RWPE1 (cell line): ENCODE results near the gene FRMD3.

ENCODE experiments used
- CTCF ChIA-PET: fragments of 350-600 bp; sonication (Branson Sonifier 250); formaldehyde crosslinking; extraction: SDS; loops from one replicate; lab custom pipeline; 2021; lab: Yijun Ruan, JAX
- POLR2A ChIA-PET: fragments of 400-600 bp; formaldehyde crosslinking; extraction: SDS; loops from one replicate; lab custom pipeline; 2020; ENCODE audit warnings: antibody characterized with exemption; ENCODE audit not compliant: low non-redundant PET; lab: Yijun Ruan, JAX
- DNase-seq: peaks from one replicate; pipeline ENCODE4 v3.0.0; 2012; ENCODE audit warnings: low spot score
- H3K27ac ChIP-seq: fragments of 450-650 bp; 2 replicates; pipeline ENCODE4 v1.5.1; 2017
- CTCF ChIP-seq: fragments of 450-650 bp; conservative IDR thresholded peaks from 2 replicates; pipeline ENCODE4 v1.5.1; 2017; ENCODE audit warnings: low read depth, mild to moderate bottlenecking

Gene FRMD3

GRCh38 chr9:83257937-83258891 is 280.0 kb downstream of the FRMD3 start:
- no peak for TF ChIP-seq CTCF
- no peak overlapping the region for H3K27ac ChIP-seq
- CTCF ChIA-PET: no interaction called here
- POLR2A ChIA-PET: no interaction called here
- DNase-seq: no peak

GRCh38 chr9:83247732-83248131 is 290.5 kb downstream of the FRMD3 start:
- no peak for TF ChIP-seq CTCF
- no peak for DNase-seq
- H3K27ac ChIP-seq: no peak overlapping the region
- POLR2A ChIA-PET: no interaction called here
- CTCF ChIA-PET: interaction anchor here (0.7 to 1.0 kb wide), 2 partner anchors 16 to 43 kb away, joined by 4 to 6 read pairs; no protein-coding TSS in a partner anchor

- DNase-seq: no peak
- no peak for TF ChIP-seq CTCF
- CTCF ChIA-PET: no interaction called here
- POLR2A ChIA-PET: no interaction called here
- H3K27ac ChIP-seq: no peak overlapping the region
Observed at GRCh38 chr9:83245979-83246659, 292.1 kb downstream of the FRMD3 start.

- TF ChIP-seq CTCF: no peak
- DNase-seq: peak; percentile 30
- ChIA-PET POLR2A (no interaction called here), CTCF (no interaction called here)
- H3K27ac ChIP-seq: no peak overlapping the region
Observed at GRCh38 chr9:83242066-83242465, 296.1 kb downstream of the FRMD3 start.

GRCh38 chr9:83240671-83241070 is 297.5 kb downstream of the FRMD3 start:
- H3K27ac ChIP-seq: no peak overlapping the region
- DNase-seq: no peak
- TF ChIP-seq CTCF: no peak
- ChIA-PET CTCF (no interaction called here), POLR2A (no interaction called here)

- ChIA-PET CTCF (no interaction called here), POLR2A (no interaction called here)
- no peak for DNase-seq
- TF ChIP-seq CTCF: no peak
- H3K27ac ChIP-seq: no peak overlapping the region
Observed at GRCh38 chr9:83239747-83240146, 298.5 kb downstream of the FRMD3 start.
